Colon (tissue), 2 donors: ENCODE data around the gene GSAP.
"Not testable (repeated sequence)": the region's sequence is repeated elsewhere in the genome, so short reads cannot be mapped to it uniquely, and the experiment has no call there.

ENCODE experiments used
- FAIRE-seq: peaks from 2 replicates; lab custom pipeline; 2012; peaks lifted over from hg19 to GRCh38; lab: Jason Lieb, UNC
- donor health status: control.
- donor health status: control.

GSAP gene

GRCh38 chr7:77354484-77354883, 61.7 kb downstream of the GSAP start:
- FAIRE-seq, result no peak

- no peak for FAIRE-seq
Measured at GRCh38 chr7:77353911-77354310, 62.2 kb downstream of the GSAP start.

GRCh38 chr7:77353407-77353721, 62.8 kb downstream of the GSAP start:
- FAIRE-seq, result no peak

- no peak for FAIRE-seq
Measured at GRCh38 chr7:77352665-77353406, 63.3 kb downstream of the GSAP start.

- no peak for FAIRE-seq
Measured at GRCh38 chr7:77351539-77352004, 64.6 kb downstream of the GSAP start.

GRCh38 chr7:77349141-77349540, 67.0 kb downstream of the GSAP start:
- no peak for FAIRE-seq

- FAIRE-seq, result no peak
Measured at GRCh38 chr7:77348371-77348813, 67.8 kb downstream of the GSAP start.

GRCh38 chr7:77346441-77346840, 69.7 kb downstream of the GSAP start:
- no peak for FAIRE-seq

GRCh38 chr7:77345426-77345825, 70.7 kb downstream of the GSAP start:
- FAIRE-seq, result not testable (repeated sequence)

- no peak for FAIRE-seq
Measured at GRCh38 chr7:77339726-77340125, 76.4 kb downstream of the GSAP start.

- FAIRE-seq, result no peak
Measured at GRCh38 chr7:77338883-77339629, 77.1 kb downstream of the GSAP start.

- FAIRE-seq, result no peak
Measured at GRCh38 chr7:77338260-77338659, 77.9 kb downstream of the GSAP start.

- FAIRE-seq, result no peak
Measured at GRCh38 chr7:77337456-77337990, 78.6 kb downstream of the GSAP start.

- no peak for FAIRE-seq
Measured at GRCh38 chr7:77335581-77335980, 80.6 kb downstream of the GSAP start.

GRCh38 chr7:77334039-77334438, 82.1 kb downstream of the GSAP start:
- FAIRE-seq, result not testable (repeated sequence)

GRCh38 chr7:77331938-77332695, 84.0 kb downstream of the GSAP start:
- FAIRE-seq, result no peak

- no peak for FAIRE-seq
Measured at GRCh38 chr7:77330169-77330882, 85.8 kb downstream of the GSAP start.

GRCh38 chr7:77329466-77330168, 86.5 kb downstream of the GSAP start:
- no peak for FAIRE-seq

GRCh38 chr7:77328669-77329068, 87.5 kb downstream of the GSAP start:
- FAIRE-seq, result no peak

GRCh38 chr7:77327932-77328628, 88.1 kb downstream of the GSAP start:
- no peak for FAIRE-seq
